Uterus (tissue), 2 donors: ENCODE results near the gene ODR4.

ENCODE experiments used
- POLR2A ChIP-seq, 2 donors: fragments of 450-650 bp; IDR thresholded peaks; one replicate each; pipeline ENCODE4 v1.6.1; 2016; ENCODE audit warnings: antibody characterized with exemption in 2 of 2, mild to moderate bottlenecking in 1 of 2, moderate library complexity in 1 of 2
- TF ChIP-seq, protein P1 (sequence below), 4 experiments: fragments of 200-600 bp in 2 of 4; fragments of 450-650 bp in 2 of 4; sonication (generic) in 2 of 4; IDR thresholded peaks; one replicate each; pipeline ENCODE4 v1.5.1; 2016 to 2019; ENCODE audit warnings: antibody characterized with exemption in 4 of 4, mild to moderate bottlenecking in 2 of 4, moderate library complexity in 1 of 4

DNA sequence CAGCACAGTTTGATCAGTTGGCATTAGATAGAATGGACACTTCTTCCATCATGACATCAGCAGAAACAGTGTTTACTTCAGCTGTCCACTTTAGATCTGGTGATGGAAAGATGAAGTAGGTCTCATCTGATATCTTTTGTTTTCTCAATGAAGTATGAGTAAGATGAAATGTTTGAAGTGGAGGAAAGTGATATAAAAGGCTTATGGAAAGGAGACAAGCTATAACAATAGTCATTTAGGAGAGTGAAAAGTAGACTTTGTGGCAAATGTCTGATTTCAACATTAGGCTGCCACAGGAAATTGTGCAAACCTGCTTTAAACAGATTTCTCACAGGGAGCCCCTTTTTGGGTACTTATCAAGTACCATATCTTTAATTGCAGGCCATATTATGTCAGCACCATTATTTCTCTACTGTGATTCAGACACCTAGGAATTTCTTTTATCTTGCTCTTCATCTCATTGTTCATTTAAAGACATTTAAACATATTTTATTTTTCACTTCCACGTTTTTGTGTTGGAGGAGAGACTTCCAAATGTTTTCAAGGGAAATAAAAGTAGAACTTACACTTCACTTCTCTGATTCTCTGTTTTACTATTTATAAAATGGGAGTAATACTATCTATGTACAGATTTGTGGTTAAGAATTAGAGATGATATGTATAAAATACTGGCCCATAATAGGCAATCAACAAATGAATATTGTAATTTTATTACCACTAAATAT is 67.2 kb downstream of the ODR4 start:
- TF ChIP-seq, protein P1, sequence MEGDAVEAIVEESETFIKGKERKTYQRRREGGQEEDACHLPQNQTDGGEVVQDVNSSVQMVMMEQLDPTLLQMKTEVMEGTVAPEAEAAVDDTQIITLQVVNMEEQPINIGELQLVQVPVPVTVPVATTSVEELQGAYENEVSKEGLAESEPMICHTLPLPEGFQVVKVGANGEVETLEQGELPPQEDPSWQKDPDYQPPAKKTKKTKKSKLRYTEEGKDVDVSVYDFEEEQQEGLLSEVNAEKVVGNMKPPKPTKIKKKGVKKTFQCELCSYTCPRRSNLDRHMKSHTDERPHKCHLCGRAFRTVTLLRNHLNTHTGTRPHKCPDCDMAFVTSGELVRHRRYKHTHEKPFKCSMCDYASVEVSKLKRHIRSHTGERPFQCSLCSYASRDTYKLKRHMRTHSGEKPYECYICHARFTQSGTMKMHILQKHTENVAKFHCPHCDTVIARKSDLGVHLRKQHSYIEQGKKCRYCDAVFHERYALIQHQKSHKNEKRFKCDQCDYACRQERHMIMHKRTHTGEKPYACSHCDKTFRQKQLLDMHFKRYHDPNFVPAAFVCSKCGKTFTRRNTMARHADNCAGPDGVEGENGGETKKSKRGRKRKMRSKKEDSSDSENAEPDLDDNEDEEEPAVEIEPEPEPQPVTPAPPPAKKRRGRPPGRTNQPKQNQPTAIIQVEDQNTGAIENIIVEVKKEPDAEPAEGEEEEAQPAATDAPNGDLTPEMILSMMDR (IDR thresholded peaks at IDR 0.05) = no peak
- TF ChIP-seq POLR2A (IDR thresholded peaks at IDR 0.05) = no peak
